HG03025 (cell line): ENCODE results near the gene SLCO4A1.
A peak's percentile ranks its signal among the peaks of the same experiment; 100 is the strongest.

Experiments used
- ATAC-seq: cut with Tn5 transposase; IDR thresholded peaks from one replicate; pipeline ENCODE4 v1.9.1; 2021; ENCODE audit warnings: mild to moderate bottlenecking, moderate library complexity; ENCODE audit not compliant: unreplicated experiment, low FRiP score

Gene SLCO4A1

GRCh38 chr20:62650551-62651284 is 8.4 kb downstream of the SLCO4A1 start:
- ATAC-seq: no peak

GRCh38 chr20:62651285-62652021 is 9.2 kb downstream of the SLCO4A1 start:
- ATAC-seq: peak; percentile 50

- ATAC-seq: peak; percentile 53
These were observed 10.0 kb downstream of the SLCO4A1 start for GRCh38 chr20:62652041-62652893.

- no peak for ATAC-seq
These were observed 10.6 kb downstream of the SLCO4A1 start for GRCh38 chr20:62652894-62653305.

- no peak for ATAC-seq
These were observed 11.1 kb downstream of the SLCO4A1 start for GRCh38 chr20:62653373-62653772.

GRCh38 chr20:62653951-62654685 is 11.8 kb downstream of the SLCO4A1 start:
- no peak for ATAC-seq

- no peak for ATAC-seq
These were observed 13.2 kb downstream of the SLCO4A1 start for GRCh38 chr20:62655282-62656196.

GRCh38 chr20:62656197-62656918 is 14.1 kb downstream of the SLCO4A1 start:
- ATAC-seq: no peak

GRCh38 chr20:62656919-62657588 is 14.8 kb downstream of the SLCO4A1 start:
- ATAC-seq: no peak

GRCh38 chr20:62657589-62657942 is 15.3 kb downstream of the SLCO4A1 start:
- no peak for ATAC-seq

- ATAC-seq: no peak
These were observed 15.7 kb downstream of the SLCO4A1 start for GRCh38 chr20:62657956-62658355.

GRCh38 chr20:62658593-62659178 is 16.4 kb downstream of the SLCO4A1 start:
- ATAC-seq: no peak

GRCh38 chr20:62659488-62660239 is 17.4 kb downstream of the SLCO4A1 start:
- no peak for ATAC-seq

GRCh38 chr20:62660240-62660615 is 17.9 kb downstream of the SLCO4A1 start:
- ATAC-seq: no peak

- no peak for ATAC-seq
These were observed 18.5 kb downstream of the SLCO4A1 start for GRCh38 chr20:62660768-62661167.

GRCh38 chr20:62661647-62662046 is 19.3 kb downstream of the SLCO4A1 start:
- no peak for ATAC-seq

GRCh38 chr20:62662422-62662821 is 20.1 kb downstream of the SLCO4A1 start:
- ATAC-seq: no peak
